Astrocyte of the spinal cord (primary cell): Measurements from ENCODE around the gene RD3L.
"Not testable (repeated sequence)": the region's sequence is repeated elsewhere in the genome, so short reads cannot be mapped to it uniquely, and the experiment has no call there.

Source experiments
- DNase-seq: peaks from one replicate; pipeline ENCODE4 v3.0.0; 2011; ENCODE audit warnings: low read depth, low spot score
- H3K4me3 ChIP-seq: 2 replicates; pipeline ENCODE4 v1.5.1; 2011; ENCODE audit warnings: low read depth, mild to moderate bottlenecking, low read length, moderate library complexity
- in situ Hi-C: cut with HindIII; loops from 2 replicates; pipeline ENCODE4 v1.10.0; 2017; ENCODE audit warnings: low sequenced_read_pairs
- TF ChIP-seq, protein P1 (sequence below): IDR thresholded peaks from 2 replicates; pipeline ENCODE4 v1.5.1; 2012; ENCODE audit warnings: low read depth, mild to moderate bottlenecking, low read length, inconsistent platforms

Gene RD3L

DNA sequence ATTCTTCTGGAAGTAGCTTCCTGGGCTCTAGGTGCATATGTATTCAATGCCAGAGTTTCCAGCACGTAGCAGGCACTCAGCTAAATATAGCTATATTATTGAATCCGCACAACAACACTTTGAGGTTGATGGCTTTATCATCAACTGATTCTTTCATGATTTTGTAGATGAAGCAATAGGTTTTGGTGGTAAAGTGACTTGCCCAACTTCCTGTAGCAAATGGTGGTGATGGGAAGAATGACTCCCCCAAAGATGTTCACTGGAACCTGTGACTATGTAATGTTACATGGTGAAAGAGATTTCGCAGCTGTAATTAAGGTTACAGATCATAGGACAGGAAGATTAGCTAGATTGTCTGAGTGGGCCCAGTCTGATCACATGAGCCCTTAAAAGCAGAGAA is 10.9 kb downstream of the RD3L start:
- no peak overlapping the region for H3K4me3 ChIP-seq
- in situ Hi-C loops = no loop called here
- TF ChIP-seq, protein P1, sequence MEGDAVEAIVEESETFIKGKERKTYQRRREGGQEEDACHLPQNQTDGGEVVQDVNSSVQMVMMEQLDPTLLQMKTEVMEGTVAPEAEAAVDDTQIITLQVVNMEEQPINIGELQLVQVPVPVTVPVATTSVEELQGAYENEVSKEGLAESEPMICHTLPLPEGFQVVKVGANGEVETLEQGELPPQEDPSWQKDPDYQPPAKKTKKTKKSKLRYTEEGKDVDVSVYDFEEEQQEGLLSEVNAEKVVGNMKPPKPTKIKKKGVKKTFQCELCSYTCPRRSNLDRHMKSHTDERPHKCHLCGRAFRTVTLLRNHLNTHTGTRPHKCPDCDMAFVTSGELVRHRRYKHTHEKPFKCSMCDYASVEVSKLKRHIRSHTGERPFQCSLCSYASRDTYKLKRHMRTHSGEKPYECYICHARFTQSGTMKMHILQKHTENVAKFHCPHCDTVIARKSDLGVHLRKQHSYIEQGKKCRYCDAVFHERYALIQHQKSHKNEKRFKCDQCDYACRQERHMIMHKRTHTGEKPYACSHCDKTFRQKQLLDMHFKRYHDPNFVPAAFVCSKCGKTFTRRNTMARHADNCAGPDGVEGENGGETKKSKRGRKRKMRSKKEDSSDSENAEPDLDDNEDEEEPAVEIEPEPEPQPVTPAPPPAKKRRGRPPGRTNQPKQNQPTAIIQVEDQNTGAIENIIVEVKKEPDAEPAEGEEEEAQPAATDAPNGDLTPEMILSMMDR = no peak
- DNase-seq = no peak

DNA sequence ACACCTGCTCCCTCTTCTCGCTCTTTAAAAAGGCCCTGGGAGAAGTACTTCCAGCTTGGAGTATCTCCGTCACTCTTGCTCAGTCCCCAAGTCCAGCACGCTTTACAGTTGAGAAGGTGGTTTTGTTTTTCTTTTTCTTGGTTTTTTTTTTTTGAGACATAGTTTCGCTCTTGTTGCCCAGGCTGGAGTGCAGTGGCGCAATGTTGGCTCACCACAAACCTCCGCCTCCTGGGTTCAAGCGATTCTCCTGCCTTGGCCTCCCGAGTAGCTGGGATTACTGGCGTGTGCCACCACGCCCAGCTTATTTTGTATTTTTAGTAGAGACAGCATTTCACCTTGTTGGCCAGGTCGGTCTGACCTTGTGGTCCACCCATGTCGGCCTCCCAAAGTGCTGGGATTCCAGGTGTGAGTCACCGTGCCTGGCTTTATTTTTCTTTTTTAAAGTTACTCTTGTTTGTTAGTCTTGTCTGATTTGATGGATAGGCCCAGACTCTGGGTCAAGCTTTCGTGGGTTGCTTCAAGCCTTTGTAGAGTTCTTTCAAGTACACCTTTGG is 12.2 kb downstream of the RD3L start:
- DNase-seq = no peak
- TF ChIP-seq, protein P1 = no peak
- no peak overlapping the region for H3K4me3 ChIP-seq
- in situ Hi-C loops = no loop called here

DNA sequence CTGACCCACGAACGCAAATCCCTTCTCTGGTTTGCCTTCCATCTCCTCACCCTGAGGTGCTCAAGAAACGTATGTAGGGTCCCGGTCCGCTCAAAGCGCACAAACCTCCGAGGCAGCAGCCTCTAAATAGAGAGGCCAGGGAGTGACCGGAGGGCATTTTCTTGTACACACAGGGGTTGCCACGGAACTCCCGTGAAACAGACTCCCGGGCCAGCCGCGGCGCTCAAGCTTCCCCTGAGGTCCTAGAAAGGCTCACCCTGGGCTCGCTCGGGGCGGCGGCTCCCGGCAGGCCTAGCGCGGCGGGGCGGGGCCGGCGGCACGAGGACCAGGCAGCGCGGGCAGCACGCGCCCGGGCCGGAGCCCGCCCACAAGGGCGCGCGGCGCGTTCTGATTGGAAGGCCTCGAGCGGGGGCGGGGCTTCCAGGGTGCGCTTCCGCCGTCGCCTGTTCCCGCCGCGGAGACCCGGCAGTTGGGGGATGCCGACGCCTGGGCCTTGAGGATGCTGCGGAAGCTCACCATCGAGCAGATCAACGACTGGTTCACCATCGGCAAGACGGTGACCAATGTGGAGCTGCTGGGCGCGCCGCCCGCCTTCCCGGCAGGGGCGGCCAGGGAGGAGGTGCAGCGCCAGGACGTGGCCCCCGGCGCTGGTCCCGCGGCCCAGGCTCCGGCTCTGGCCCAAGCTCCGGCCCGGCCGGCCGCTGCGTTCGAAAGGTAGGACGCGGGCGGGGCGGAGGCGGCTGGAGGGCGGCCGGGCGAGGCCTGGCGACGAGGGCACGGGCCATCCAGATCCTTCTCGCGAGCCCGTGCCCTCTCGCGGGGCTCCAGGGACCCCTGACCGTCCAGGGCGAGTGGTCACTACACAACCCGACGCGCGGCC is 14.1 kb downstream of the RD3L start, which contains the start of gene TDRD9:
TSS of gene TDRD9 (plus strand) at position 446 of the 880 bp plus-strand sequence. CDS start at position 500, 54 bp downstream.
- TF ChIP-seq, protein P1 = no peak
- H3K4me3 ChIP-seq = no peak within 1 kb of the TSS
- in situ Hi-C loops = no loop called here
- DNase-seq = no peak

DNA sequence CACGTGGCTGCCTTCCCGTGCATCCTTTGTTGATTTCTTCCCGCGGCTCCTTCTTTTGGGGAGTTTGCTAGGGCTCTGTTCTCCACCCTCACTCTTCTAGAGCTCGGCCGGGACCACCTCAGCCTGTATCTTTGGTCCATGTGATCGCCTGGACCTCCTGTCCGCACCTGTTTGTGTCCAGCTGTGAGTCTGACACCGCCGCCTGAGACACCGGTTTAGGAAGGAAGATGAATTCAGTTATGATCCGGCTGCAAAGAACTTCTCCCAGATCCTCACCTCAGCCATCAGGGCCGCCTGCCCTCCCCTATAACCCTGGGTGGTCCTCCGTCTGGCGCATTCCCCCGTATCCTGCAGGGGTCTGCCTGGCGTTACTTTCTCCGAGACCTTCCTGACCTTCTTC is 14.8 kb downstream of the RD3L start:
- no peak overlapping the region for H3K4me3 ChIP-seq

DNA sequence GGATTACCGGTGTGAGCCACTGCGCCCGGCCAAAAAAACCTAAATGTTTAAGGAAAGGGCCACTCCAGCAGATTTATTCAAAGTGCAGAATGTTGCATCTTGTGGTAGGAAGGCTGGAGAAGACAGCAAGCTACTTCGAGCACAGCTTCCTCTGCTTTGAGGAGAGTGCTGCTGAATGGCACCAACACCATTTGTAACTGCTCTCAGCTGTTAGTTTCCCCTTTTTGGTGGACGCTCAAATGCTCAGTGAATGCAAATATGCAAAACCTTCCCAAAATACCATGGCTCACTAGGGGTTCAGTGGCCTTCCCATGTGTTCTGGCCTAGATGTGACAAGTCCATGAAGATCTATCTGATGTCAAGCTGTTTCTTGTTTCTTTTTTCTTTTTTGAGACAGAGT is 17.0 kb downstream of the RD3L start:
- in situ Hi-C loops = no loop called here
- DNase-seq = no peak
- H3K4me3 ChIP-seq = no peak overlapping the region
- TF ChIP-seq, protein P1 = no peak

More for the DNA sequence above, 14.8 kb downstream of the RD3L start:
- DNase-seq = no peak
- TF ChIP-seq, protein P1 = no peak
- in situ Hi-C loops = no loop called here

DNA sequence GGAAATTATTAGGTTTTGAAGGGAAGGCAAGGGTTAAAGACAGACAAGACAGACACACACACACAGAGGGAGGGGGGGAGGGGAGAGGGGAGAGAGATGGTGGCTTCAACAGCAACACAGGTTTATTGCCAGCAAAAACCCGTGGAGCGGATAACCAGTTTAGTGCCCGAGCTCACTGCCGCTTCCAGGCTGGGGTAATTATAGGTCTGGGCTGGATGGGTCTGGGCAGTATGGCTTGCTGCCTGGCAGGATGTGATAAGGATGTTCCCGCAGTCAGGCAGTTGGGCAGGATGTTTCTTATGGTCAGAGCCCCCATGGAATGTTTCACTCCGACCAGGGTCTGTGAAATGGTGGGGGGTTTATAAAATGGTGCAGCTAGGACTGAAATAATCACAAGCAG is 18.5 kb downstream of the RD3L start:
- TF ChIP-seq, protein P1 = no peak
- no peak overlapping the region for H3K4me3 ChIP-seq
- no peak for DNase-seq
- in situ Hi-C loops = no loop called here

DNA sequence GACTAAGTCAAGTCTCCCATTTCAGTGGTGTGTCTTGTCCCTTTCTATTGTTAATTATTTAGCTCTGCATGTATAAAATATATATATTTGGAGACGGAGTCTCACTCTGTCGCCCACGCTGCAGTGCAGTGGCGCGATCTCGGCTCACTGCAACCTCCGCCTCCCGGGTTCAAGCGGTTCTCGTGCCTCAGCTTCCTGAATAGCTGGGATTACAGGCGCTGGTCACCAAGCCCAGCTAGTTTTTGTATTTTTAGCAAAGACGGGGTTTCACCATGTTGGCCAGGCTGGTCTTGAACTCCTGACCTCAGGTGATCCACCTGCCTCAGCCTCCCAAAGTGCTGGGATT is 20.5 kb downstream of the RD3L start:
- H3K4me3 ChIP-seq, in situ Hi-C loops, DNase-seq: not testable (repeated sequence)
